GM19193 (cell line): ENCODE measurements around the gene LDLRAD4.
A peak's percentile ranks its signal among the peaks of the same experiment; 100 is the strongest.

ENCODE experiments used
- POLR2A ChIP-seq: IDR thresholded peaks from 4 replicates; pipeline ENCODE4 v1.6.1; 2011; ENCODE audit not compliant: insufficient read depth, insufficient read length; ENCODE audit errors: extremely low read depth

The LDLRAD4 gene

GRCh38 chr18:13614641-13615288, 396.2 kb downstream of the LDLRAD4 start:
- TF ChIP-seq POLR2A: peak; percentile 54

- TF ChIP-seq POLR2A: no peak
Measured at GRCh38 chr18:13615432-13615861, 396.9 kb downstream of the LDLRAD4 start.

GRCh38 chr18:13616041-13616440, 397.5 kb downstream of the LDLRAD4 start:
- no peak for TF ChIP-seq POLR2A

- TF ChIP-seq POLR2A: no peak
Measured at GRCh38 chr18:13616525-13617035, 398.0 kb downstream of the LDLRAD4 start.

- no peak for TF ChIP-seq POLR2A
Measured at GRCh38 chr18:13617826-13618515, 399.4 kb downstream of the LDLRAD4 start.

GRCh38 chr18:13618760-13619438, 400.3 kb downstream of the LDLRAD4 start:
- TF ChIP-seq POLR2A: no peak

- no peak for TF ChIP-seq POLR2A
Measured at GRCh38 chr18:13619505-13620205, 401.1 kb downstream of the LDLRAD4 start.

- TF ChIP-seq POLR2A: no peak
Measured at GRCh38 chr18:13620206-13620672, 401.7 kb downstream of the LDLRAD4 start.

GRCh38 chr18:13620818-13621445, 402.4 kb downstream of the LDLRAD4 start:
- TF ChIP-seq POLR2A: no peak

- no peak for TF ChIP-seq POLR2A
Measured at GRCh38 chr18:13621446-13621849, 402.9 kb downstream of the LDLRAD4 start.

GRCh38 chr18:13621886-13622619, 403.5 kb downstream of the LDLRAD4 start:
- TF ChIP-seq POLR2A: no peak

- TF ChIP-seq POLR2A: no peak
Measured at GRCh38 chr18:13622751-13623150, 404.2 kb downstream of the LDLRAD4 start.

- no peak for TF ChIP-seq POLR2A
Measured at GRCh38 chr18:13623348-13623747, 404.8 kb downstream of the LDLRAD4 start.

- TF ChIP-seq POLR2A: no peak
Measured at GRCh38 chr18:13623871-13624270, 405.3 kb downstream of the LDLRAD4 start.

- no peak for TF ChIP-seq POLR2A
Measured at GRCh38 chr18:13624563-13625237, 406.1 kb downstream of the LDLRAD4 start.
